ENCODE measurements around the gene RORC. TPM values are rescaled to one million over a fixed set of nuclear protein-coding genes. Genes with fewer than 3 reads are reported as not detected.

RORC gene
- polyA plus RNA-seq, 3 donors, result 0.03 TPM; not detected in 2

GRCh38 chr1:151813271-151813977, 18.2 kb downstream of the RORC start:
- Mint-ChIP-seq H3K4me3 (no peak overlapping the region), H3K27me3 (ENCODE audit: low read depth in 3 of 3) (peaks cover 11 to 20% (median 14%) of the 10 kb centered on the region in 3 donors), H3K36me3 (no peaks in the 10 kb centered on the region), H3K9me3 (no peaks in the 10 kb centered on the region), H3K27ac (no peak overlapping the region), H3K4me1 (peaks cover 24% of the 10 kb centered on the region)
- no CpG with 5 or more reads among the region's 12 CpGs for WGBS (ENCODE audit: insufficient coverage)
- Histone ChIP-seq H3K27me3 (ENCODE audit: control insufficient read depth in 2 of 2, insufficient read depth in 2 of 2, low read length in 2 of 2) (no peaks in the 10 kb centered on the region), H3K9ac (ENCODE audit: insufficient read depth, low read length, poor library complexity, severe bottlenecking) (no peak overlapping the region), H3K79me2 (ENCODE audit: insufficient read depth, low read length) (no peaks in the 10 kb centered on the region), H2AFZ (ENCODE audit: insufficient read depth, low read depth, low read length, poor library complexity, severe bottlenecking) (no peak overlapping the region), H3K27ac (ENCODE audit: low read depth in 1 of 2, low read length in 2 of 2) (no peak overlapping the region), H4K20me1 (ENCODE audit: insufficient read depth, low read length) (no peaks in the 10 kb centered on the region), H3K9me3 (replicated peaks in 1 of 2; ENCODE audit: control insufficient read depth in 1 of 2, insufficient read depth in 1 of 2, low read length in 2 of 2) (no peaks in the 10 kb centered on the region), H3K4me2 (replicated peaks; ENCODE audit: extremely low read depth, low read length, poor library complexity, severe bottlenecking) (no peak overlapping the region), H3K36me3 (replicated peaks in 1 of 2; ENCODE audit: control insufficient read depth in 1 of 2, insufficient read depth in 2 of 2, low read length in 2 of 2) (no peaks in the 10 kb centered on the region), H3K4me1 (ENCODE audit: control insufficient read depth in 1 of 2, insufficient read depth in 2 of 2, low read length in 2 of 2) (peaks cover 10 to 14% of the 10 kb centered on the region in 2 donors), H3K4me3 (replicated peaks in 1 of 3; ENCODE audit: low read depth in 2 of 3, low read length in 3 of 3) (no peak overlapping the region)
- intact Hi-C loops (cut with micrococcal nuclease), result no loop called here
- DNase-seq, result no peak
- TF ChIP-seq CTCF (IDR thresholded peaks at IDR 0.05), result no peak

GRCh38 chr1:151811181-151811580, 20.4 kb downstream of the RORC start:
- Histone ChIP-seq H3K9me3 (replicated peaks in 1 of 2; ENCODE audit: control insufficient read depth in 1 of 2, insufficient read depth in 1 of 2, low read length in 2 of 2) (no peaks in the 10 kb centered on the region), H3K4me3 (replicated peaks in 1 of 3; ENCODE audit: low read depth in 2 of 3, low read length in 3 of 3) (no peak overlapping the region), H2AFZ (ENCODE audit: insufficient read depth, low read depth, low read length, poor library complexity, severe bottlenecking) (no peak overlapping the region), H3K79me2 (ENCODE audit: insufficient read depth, low read length) (no peaks in the 10 kb centered on the region), H3K36me3 (replicated peaks in 1 of 2; ENCODE audit: control insufficient read depth in 1 of 2, insufficient read depth in 2 of 2, low read length in 2 of 2) (no peaks in the 10 kb centered on the region), H4K20me1 (ENCODE audit: insufficient read depth, low read length) (no peaks in the 10 kb centered on the region), H3K27me3 (ENCODE audit: control insufficient read depth in 2 of 2, insufficient read depth in 2 of 2, low read length in 2 of 2) (no peaks in the 10 kb centered on the region), H3K4me1 (ENCODE audit: control insufficient read depth in 1 of 2, insufficient read depth in 2 of 2, low read length in 2 of 2) (peaks cover 0 to 6% of the 10 kb centered on the region in 2 donors), H3K27ac (ENCODE audit: low read depth in 1 of 2, low read length in 2 of 2) (no peak overlapping the region), H3K4me2 (replicated peaks; ENCODE audit: extremely low read depth, low read length, poor library complexity, severe bottlenecking) (no peak overlapping the region), H3K9ac (ENCODE audit: insufficient read depth, low read length, poor library complexity, severe bottlenecking) (no peak overlapping the region)
- DNase-seq, result no peak
- H3K27ac Mint-ChIP-seq, result peak overlapping the region in 1 of 7 donors; percentile 67
- TF ChIP-seq CTCF (IDR thresholded peaks at IDR 0.05), result no peak
- intact Hi-C loops (cut with micrococcal nuclease), result no loop called here
- no peak overlapping the region for H3K4me3 Mint-ChIP-seq
- H3K9me3 Mint-ChIP-seq, result no peaks in the 10 kb centered on the region
- H3K4me1 Mint-ChIP-seq, result peaks cover 17% of the 10 kb centered on the region
- peaks cover 9 to 19% (median 18%) of the 10 kb centered on the region in 3 donors for H3K27me3 Mint-ChIP-seq (ENCODE audit: low read depth in 3 of 3)
- H3K36me3 Mint-ChIP-seq, result no peaks in the 10 kb centered on the region
- WGBS (ENCODE audit: insufficient coverage), result 86% methylated on average over 1 of the region's 9 CpGs
